Psoas muscle (tissue), 8 donors: Measurements from ENCODE around the gene B3GNT9. TPM values are rescaled to one million over a fixed set of nuclear protein-coding genes. Genes with fewer than 3 reads are reported as not detected.

Experiments
- ATAC-seq, 4 donors: fragments of 200-7000 bp; cut with Tn5 transposase; one replicate each; pipeline ENCODE4 v1.9.1; 2020; ENCODE audit warnings: moderate library complexity in 3 of 4, mild to moderate bottlenecking in 2 of 4
- DNase-seq, 2 donors: peaks; one replicate each; pipeline ENCODE4 v3.0.0-alpha.2; 2020
- H3K27ac ChIP-seq: fragments of 200-600 bp; one replicate; pipeline ENCODE4 v1.8.0; 2022
- H3K27me3 ChIP-seq, 3 donors: fragments of 200-600 bp in 1 of 3; one replicate each; pipeline versions ENCODE4 v1.6.1 to v1.8.0; 2013 to 2022; ENCODE audit warnings: low read length in 2 of 3, mild to moderate bottlenecking in 2 of 3, moderate library complexity in 1 of 3; ENCODE audit not compliant: insufficient read depth in 3 of 3
- H3K36me3 ChIP-seq, 2 donors: fragments of 200-600 bp in 1 of 2; one replicate each; pipeline versions ENCODE4 v1.6.1 to v1.8.0; 2013 to 2022; ENCODE audit warnings: low read depth in 1 of 2, mild to moderate bottlenecking in 1 of 2, moderate library complexity in 1 of 2; ENCODE audit not compliant: insufficient read depth in 1 of 2
- H3K4me1 ChIP-seq: fragments of 200-600 bp; one replicate; pipeline ENCODE4 v1.8.0; 2022
- H3K4me3 ChIP-seq: fragments of 200-600 bp; one replicate; pipeline ENCODE4 v1.8.0; 2022; ENCODE audit warnings: mild to moderate bottlenecking
- H3K9me3 ChIP-seq: fragments of 200-600 bp; one replicate; pipeline ENCODE4 v1.8.0; 2022
- WGBS, 3 donors: extraction: QIAGEN DNeasy Blood & Tissue Kit; methylation state at CpG; one replicate each; pipeline versions ENCODE4 v1.1.6 to v1.1.7; 2013; 5-methylcytosine and 5-hydroxymethylcytosine counted together
- intact Hi-C, 2 donors: fragments of 100-400 bp; cut with DNase I; formaldehyde crosslinking; loops; one replicate each; pipeline versions ENCODE4 v1.11.0 to v1.14.2; 2022
- polyA plus RNA-seq, 3 donors: library from polyadenylated mRNA; stranded (reverse); fragments of 200-250 nt; gene quantifications; one replicate each; pipeline ENCODE4 v1.2.3, GENCODE V29; 2013
- total RNA-seq, 4 donors: library from RNA; stranded (reverse); fragmentation: NEBNext Ultra II Directional in 2 of 4; extraction: Animal tissue kit (Norgen Biotek cat#: 25700) in 2 of 4; gene quantifications; one replicate each; pipeline versions ENCODE4 v1.2.1 to v1.2.4, GENCODE V29; 2021 to 2023
- TF ChIP-seq, protein P1 (sequence below): fragments of 200-600 bp; IDR thresholded peaks from one replicate; pipeline ENCODE4 v1.8.0; 2022; ENCODE audit warnings: antibody characterized with exemption
- donor health status: healthy with polysubstance abuse.
- donor health status: DM: no; HTN: no; CAD: no; lungs with moderate emphysema.
- donor health status: Bipolar disorder and iron deficiency.
- donor health status: healthy.
- donor health status: DM: yes; HTN: yes; CAD: no.
- donor health status: DM: no; HTN: no; CAD: no.
- donor health status: DM: no; HTN: no; CAD: no.
- donor health status: DM: yes; HTN: yes; CAD: no.

Gene B3GNT9
- total and polyA plus RNA-seq, 7 donors = 0.69 to 4.1 (median 1.2) TPM

DNA sequence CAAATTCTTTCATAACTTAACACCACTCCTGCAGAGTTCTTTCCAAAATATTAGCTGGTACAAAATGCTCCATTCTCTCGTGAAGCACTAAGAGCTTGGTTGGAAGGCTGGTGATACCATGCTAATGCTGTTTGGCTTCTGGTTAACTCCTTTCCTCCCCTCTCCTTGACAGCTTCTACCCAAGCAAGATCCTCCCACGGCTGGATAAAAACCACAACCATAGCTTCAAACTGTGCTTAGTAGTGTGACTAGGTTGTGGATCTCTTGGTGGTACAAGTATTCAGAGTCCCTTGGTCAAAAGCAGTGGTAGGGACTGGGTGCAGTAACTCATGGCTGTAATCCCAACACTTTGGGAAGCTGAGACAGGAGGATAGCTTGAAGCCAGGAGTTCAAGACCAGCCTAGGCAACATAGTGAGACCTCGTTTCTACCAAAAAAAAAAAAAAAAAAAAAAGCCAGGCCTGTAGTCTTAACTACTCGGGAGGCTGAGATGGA lies 38.8 kb downstream of the B3GNT9 start:
- no peaks in the 10 kb centered on the region for H3K9me3 ChIP-seq
- H3K36me3 ChIP-seq = peaks cover 0 to 13% of the 10 kb centered on the region in 2 donors
- H3K27ac ChIP-seq = no peak overlapping the region
- intact Hi-C loops = no loop called here
- 67 to 83% (median 71%) methylated on average over 4 of the region's 4 CpGs for WGBS, 3 donors
- DNase-seq (no peak), ATAC-seq (no peak)
- no peaks in the 10 kb centered on the region for H3K27me3 ChIP-seq
- no peak overlapping the region for H3K4me3 ChIP-seq
- TF ChIP-seq, protein P1, sequence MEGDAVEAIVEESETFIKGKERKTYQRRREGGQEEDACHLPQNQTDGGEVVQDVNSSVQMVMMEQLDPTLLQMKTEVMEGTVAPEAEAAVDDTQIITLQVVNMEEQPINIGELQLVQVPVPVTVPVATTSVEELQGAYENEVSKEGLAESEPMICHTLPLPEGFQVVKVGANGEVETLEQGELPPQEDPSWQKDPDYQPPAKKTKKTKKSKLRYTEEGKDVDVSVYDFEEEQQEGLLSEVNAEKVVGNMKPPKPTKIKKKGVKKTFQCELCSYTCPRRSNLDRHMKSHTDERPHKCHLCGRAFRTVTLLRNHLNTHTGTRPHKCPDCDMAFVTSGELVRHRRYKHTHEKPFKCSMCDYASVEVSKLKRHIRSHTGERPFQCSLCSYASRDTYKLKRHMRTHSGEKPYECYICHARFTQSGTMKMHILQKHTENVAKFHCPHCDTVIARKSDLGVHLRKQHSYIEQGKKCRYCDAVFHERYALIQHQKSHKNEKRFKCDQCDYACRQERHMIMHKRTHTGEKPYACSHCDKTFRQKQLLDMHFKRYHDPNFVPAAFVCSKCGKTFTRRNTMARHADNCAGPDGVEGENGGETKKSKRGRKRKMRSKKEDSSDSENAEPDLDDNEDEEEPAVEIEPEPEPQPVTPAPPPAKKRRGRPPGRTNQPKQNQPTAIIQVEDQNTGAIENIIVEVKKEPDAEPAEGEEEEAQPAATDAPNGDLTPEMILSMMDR = no peak
- peaks cover 36% of the 10 kb centered on the region for H3K4me1 ChIP-seq

DNA sequence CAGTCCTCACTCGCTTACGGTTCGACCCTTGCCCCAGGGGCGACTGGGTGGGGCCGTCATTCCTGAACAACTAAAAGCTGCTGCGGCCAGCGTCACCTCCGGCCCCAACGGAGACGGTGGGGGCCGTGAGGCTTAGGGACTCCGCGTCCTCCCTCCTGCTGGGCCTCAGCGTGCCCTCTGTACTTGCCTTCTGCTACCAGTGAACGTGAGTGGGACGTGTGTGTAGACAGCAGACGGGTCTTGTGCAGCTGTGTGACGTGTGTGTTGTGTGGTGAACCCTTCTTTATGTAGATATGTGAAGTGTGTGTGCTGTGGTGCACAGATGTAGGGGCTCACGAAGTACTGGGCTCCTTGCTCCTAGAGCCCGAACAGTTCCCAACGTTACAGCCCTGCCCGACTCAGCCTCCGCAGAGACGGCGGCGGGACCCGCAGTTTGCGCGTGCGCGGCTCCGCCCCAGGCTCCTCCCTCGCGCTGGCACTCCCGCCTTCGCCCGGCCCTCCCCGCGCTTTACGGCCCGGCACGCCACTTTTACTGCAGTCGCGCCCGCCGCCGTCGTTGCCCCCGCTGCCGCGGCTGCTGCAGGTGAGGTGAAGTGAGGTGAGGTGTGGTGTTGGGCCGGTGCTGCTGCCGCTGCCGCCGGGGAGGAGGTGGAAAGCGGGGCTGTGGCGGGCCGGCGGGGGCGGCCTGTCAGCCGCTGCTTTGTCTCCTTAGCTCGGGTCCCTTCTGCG lies 41.2 kb downstream of the B3GNT9 start, which contains the start of gene PHAF1:
Gene PHAF1, plus strand, starts transcription at position 535 of the 729 bp plus-strand sequence. CDS start 235 bp downstream, outside the sequence.
- Histone ChIP-seq H3K27ac (peak within 1 kb of the TSS; percentile 81), H3K9me3 (no peaks in the 10 kb centered on the region), H3K27me3 (no peaks in the 10 kb centered on the region), H3K4me1 (peaks cover 25% of the 10 kb centered on the region), H3K36me3 (peaks cover 0 to 9% of the 10 kb centered on the region in 2 donors), H3K4me3 (peak within 1 kb of the TSS; percentile 99)
- 1 to 3% (median 2%) methylated on average over 41 to 63 of the region's 63 CpGs for WGBS, 3 donors
- peak; percentile 97 for ATAC-seq
- intact Hi-C loops = loop anchor here in 1 of 2 donors (10.0 kb wide), 1 partner anchor 95 kb away; no protein-coding TSS in a partner anchor
- DNase-seq = peak; percentile 93 to 96
- TF ChIP-seq, protein P1 = no peak

GRCh38 chr16:67108931-67109406 lies 41.8 kb downstream of the B3GNT9 start:
- Histone ChIP-seq H3K36me3 (peaks cover 0 to 9% of the 10 kb centered on the region in 2 donors), H3K27ac (peak overlapping the region; percentile 81), H3K9me3 (no peaks in the 10 kb centered on the region), H3K4me1 (peaks cover 25% of the 10 kb centered on the region), H3K4me3 (peak overlapping the region; percentile 99), H3K27me3 (no peaks in the 10 kb centered on the region)
- TF ChIP-seq, protein P1 = no peak
- DNase-seq (no peak), ATAC-seq (peak in 1 of 4 donors; percentile 0)
- intact Hi-C loops = loop anchor here in 1 of 2 donors (10.0 kb wide), 1 partner anchor 94 kb away; no protein-coding TSS in a partner anchor
- 53 to 56% (median 53%) methylated on average over 17 to 18 of the region's 18 CpGs for WGBS, 3 donors

DNA sequence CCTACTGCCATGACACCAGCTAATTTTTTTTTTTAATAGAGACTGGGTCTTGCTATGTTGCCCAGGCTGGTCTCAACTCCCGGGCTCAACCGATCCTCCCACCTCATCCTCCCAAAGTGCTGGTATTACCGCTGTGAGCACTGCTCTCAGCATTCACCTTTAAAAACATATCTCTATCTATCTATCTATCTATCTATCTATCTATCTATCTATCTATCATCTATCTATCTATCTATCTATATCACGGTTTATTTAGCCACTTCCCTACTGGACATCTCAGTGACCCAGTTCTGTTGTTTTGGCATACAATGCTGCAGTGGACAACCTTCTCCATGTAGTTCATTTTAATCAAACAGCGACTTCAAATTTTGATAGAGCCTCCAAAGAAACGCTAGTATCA lies 42.3 kb downstream of the B3GNT9 start:
- Histone ChIP-seq H3K27me3 (no peaks in the 10 kb centered on the region), H3K36me3 (peaks cover 0 to 9% of the 10 kb centered on the region in 2 donors), H3K4me1 (peaks cover 25% of the 10 kb centered on the region), H3K4me3 (no peak overlapping the region), H3K9me3 (no peaks in the 10 kb centered on the region), H3K27ac (peak overlapping the region; percentile 81)
- TF ChIP-seq, protein P1 = no peak
- 96 to 97% (median 96%) methylated on average over 6 of the region's 6 CpGs for WGBS, 3 donors
- ATAC-seq = no peak
- no peak for DNase-seq
- intact Hi-C loops = loop anchor here in 1 of 2 donors (10.0 kb wide), 1 partner anchor 94 kb away; no protein-coding TSS in a partner anchor
